NCI-H1436 treated with DMSO at 0.1 percent for 48 hours (cell line): ENCODE results near the gene CRACR2A.

Source experiments
- DNase-seq: peaks from one replicate; lab custom pipeline; 2025; lab: John Stamatoyannopoulos, UW

The CRACR2A gene

DNA sequence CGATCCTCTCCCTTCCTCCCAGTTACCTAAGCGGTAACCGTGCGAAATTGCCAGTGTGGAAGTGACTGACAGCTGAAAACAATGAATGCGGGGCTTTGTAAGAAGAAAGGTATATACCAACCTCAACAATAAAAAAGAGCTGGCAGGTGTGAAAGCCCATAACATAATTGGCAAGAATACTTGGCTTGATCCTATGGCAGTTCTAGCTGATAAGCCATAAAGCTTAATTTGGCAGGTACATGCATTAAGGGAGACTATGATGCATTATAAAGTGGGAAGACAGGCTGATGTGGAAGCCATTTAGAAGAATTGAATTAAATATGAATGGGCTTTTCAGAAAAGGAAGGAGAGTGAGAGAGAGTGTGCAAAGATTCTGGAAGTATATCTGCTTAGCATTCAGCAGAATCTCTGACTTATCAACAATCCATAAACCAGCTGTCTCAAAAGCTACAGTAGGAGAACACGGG is 71.3 kb downstream of the CRACR2A start:
- DNase-seq = peak; percentile 59

DNA sequence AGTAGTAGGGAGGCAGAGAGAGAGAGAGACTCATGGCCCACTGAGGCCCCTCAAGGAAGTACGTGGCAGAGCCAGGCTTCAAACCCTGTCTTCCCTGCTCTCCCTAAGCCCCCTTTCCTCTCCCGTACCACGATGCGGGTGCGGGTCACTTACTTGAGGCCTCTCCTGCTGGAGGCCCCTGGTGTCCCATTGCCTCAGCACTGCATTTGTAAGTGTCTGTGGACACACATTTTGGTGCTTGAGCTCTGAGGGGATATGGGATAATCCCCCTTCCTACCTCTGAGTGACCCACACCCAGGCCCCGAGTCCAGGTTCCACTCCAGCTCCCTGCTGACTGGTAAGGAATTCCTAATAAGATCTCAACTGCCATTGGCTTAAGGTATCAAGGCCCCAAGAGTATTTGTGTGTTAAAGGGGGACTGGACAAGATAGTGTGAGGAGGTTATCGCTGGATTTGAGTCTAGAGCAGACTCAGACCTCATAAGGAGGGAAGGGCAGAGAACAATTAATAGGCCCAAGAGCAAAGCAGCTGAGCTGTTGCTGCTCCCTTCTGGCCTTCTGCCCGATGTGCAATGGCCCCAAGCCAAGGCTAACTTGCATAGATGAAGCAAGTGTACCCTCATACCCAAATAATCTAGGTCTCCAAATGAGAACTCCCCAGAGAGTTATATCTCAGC is 71.9 kb downstream of the CRACR2A start:
- no peak for DNase-seq

DNA sequence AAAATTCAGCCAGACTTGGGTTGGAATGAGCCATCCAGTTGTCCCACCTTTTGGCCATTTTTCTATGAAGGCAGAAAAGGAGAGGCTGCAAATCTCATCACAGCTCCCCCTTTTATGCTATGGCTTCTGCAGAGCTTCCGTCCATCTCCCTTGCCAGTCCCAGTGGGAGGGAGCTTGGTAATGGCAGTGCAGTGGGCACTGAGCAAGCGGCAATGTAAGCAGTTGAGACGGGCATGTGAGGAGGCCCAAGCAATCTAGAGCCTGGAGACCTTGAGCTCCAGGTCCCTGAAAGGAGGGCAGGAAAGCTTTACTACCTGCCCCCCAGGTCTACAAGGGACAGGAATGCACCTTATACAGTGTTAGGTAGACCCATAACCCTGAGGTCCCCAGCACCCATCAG is 73.1 kb downstream of the CRACR2A start:
- DNase-seq = no peak

DNA sequence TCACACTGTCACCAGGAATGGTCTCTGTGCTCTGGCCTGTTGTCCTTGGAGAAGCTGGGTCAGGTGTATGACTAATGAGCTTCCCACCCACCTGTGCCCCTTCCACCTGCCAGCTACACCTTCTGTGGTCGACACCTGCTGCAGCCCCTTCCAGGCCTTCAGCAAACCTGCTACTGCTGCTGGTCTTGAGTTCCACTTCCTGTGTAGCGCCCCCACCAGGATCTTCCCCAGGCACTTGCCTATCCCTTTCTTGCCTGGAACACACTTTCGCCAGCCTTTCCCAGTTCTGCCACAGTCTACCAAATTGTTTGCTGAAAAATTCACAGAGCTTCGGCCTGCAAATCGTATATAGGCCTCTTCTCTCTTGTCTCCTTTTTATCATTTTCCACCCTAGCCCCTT is 75.3 kb downstream of the CRACR2A start:
- no peak for DNase-seq

DNA sequence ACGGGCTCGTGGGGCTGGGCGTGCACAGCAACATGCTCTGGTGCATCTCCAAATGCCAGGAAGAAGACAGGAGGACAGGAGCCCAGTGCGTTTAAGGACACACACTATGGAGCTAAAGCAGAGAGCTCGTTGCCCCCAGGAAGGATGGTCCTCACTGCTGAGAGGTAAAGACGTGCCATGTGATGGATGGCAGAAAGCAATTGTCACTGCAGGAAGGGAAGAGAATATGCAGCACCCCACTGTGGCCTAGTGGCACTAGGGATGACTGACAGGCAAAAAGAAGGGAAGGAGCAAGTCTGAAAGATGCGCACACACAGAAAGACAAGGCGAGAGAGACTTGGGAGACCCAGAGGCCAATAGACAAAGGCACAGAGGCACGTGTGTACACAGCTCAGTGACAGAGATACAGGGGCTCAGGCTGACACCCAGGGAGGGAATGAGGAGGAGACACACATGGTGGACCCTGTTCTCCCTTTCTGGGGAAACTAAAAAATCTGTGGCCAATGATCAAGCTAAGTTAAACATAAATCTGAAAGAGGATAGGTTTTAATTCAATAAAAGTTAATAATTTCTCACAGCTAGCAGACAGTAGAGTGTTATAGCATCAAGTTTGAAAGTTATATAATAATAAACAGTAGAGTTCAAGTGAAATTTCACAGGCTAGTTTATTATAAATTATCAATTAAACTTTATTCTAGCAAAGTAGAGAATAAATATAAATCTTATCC is 78.8 kb downstream of the CRACR2A start:
- DNase-seq = no peak

DNA sequence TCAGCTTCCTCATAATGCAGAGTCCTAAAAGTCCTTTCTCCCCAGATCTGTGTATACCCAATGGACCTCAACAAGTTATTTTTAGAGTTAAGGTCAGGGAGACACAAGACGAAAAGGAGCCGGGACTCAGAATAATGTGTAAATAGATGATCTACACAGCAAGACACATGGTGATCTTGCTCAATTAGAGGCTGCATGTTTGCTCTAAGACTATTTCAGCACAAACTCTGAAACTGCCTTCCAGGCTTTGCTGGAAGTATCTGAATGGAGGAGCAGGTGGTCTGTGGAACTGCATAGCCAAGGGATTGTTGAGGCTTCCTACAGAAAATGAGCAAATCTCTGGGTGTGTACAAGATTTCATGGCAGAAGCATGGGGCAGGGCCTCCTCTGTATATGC is 80.8 kb downstream of the CRACR2A start:
- no peak for DNase-seq

DNA sequence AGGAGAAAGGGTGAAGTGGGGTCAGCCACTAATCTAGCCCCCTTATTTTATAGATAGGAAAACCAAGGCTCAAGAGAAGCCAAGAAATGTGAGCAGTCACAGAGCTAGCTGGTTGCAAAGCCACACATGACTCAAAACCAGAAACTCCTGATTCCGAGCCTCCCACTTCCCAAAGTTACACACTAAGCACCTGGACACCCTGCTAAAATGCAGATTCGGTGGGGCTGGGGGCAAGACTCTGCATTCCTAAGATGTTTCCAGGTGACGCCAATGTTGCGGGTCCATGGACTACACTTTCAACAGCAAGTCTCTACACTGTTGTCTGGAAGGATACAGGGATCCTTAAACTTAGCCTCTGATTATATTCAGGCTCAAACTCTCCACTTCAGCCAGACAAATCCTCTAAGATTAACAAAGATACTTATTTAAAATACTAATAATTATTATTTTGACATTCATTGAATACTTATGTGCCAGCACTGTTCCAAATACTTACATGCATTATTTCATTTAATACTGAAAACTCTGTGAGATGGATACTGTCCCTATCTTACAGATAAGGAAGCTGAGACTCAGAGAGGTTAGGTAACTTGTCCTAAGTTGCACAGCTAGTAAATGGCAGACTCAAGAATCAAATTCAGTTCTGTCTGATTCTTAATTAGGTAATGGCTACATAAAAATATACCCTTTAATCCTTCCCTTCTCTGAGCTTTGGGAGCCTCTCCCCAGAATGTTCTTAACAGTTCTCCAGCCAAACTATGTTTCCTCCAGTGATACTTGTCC is 81.4 kb downstream of the CRACR2A start:
- DNase-seq = no peak

DNA sequence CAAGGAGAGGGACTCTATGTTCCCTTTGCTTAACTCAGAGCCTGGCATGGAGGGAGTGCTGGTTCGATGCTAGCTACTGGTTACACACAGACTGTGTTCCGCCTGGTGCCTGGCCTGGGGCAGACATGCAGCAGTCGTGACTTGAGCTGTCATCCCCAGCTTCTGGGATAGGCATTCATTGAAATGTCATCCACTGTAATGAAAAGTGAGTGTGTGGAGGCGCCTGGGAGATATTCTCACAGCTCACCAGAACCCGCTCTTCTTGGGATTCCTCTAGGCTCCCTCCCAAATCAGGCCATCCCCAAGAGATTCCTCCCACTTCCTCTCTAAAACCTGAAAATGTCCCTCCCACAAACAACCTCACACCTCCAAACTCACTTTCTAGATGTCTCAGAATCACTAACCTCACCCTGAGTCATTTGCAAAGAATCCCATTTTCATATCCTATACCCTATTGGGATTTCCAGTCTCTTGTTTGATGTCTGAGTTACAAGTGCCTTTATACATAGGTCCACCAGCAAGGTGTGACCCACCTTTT is 82.8 kb downstream of the CRACR2A start:
- no peak for DNase-seq

DNA sequence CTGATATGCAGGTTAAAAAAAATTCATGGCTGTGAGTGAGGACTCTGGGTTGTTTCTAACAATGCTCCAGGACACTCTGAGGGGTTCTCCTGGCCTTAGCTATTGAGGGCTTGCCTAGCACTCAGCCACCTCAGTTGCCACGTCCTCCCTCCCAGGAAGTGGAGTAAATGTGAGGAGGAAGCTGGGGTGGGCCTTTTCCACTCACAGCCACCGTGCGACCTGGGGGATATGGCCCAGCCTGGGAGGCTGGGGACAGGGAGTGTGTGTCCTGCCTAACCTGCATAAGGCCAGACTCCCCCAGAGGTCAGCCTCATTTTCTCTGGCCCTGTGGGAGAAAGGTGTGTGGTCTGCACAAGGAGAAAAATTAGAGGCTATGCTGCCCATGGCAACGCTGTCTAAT is 83.3 kb downstream of the CRACR2A start:
- DNase-seq = no peak

DNA sequence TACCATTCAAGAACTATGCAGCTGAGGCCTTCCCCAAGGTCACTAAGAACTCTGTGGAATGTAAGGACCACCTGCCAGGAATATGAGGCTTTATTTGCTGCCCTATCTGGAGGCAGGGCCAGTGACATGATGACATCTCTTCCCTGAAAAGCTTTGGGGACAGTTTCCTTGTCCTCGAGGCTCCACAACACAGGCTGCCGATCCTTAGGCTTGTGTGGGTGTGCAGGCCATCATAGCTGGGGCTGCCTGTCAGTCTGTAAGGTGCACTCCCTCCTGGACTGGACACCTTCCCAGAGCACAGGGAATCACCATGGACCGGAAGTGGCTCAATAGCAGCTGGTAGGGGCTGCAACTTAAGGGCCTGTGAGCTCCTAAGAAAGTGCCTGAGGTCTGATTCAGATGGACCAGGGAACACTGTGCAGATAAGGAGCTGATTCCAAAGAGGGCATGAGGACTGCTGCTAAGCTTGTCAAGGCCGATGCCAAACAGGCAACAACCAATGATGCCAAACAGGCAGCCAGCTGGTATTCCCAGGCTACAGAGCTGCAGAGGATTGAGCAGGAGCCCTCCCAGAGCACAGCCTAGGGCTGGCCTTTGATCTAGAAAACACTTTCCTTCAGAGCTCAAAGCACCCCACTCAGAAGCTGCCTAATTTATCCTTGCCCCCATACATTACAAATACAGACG is 84.3 kb downstream of the CRACR2A start:
- DNase-seq = no peak

DNA sequence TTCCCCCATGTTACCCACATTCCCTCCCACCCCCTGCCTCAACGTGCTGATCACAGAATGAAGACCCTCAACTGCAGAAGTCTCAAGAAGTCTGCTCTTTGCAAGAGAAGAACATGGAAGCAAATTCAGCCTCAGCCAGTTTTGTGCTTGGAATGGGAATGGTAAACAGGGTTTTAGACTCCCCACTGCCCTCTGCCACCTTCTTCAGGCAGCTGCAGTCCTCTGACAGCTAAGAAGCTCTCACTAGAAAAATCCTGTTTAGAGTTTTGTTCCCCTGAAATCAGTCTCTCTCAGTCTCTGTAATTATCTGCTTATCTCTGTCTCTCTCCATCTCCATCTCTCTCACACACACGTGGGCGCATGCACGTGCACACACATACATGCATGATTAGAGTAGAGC is 85.4 kb downstream of the CRACR2A start:
- DNase-seq = no peak

DNA sequence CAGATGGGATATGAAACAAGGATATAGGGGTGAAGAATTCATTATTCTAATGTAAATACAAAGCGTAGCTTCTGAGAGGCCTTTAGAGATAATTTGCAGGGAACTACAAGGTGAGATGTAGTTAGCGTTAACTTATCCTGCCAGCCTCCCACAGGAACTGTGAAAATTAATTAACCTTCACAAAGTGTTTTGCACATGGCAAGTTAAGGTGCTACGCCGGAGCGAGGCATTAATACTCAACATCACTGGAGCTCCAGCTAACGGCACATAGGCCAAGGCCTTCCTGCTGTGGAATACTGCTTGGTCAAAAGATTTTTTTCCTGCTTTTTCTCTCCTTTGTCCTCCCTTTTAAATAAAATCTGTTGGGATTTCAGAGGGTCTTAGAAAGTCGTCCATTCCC is 86.5 kb downstream of the CRACR2A start:
- no peak for DNase-seq

DNA sequence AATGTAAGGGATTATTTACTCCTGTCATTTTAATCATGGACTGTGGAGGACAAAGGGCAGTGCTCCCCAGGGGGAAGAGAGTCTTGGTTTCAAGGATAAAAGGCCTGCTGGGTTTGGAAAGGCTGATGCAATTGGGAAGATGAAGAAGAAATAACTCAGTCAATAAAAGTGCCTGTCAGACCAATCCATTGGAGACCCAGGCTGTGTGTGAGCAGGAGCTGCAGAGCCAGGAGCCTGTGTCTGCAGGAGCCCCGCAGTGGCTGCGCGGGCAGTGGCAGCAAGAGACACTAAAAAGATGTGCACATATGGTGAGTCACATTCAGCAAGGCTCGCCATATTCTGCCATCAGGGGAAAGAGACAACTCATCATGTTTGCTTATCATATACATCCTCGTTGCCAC is 90.4 kb downstream of the CRACR2A start:
- no peak for DNase-seq

DNA sequence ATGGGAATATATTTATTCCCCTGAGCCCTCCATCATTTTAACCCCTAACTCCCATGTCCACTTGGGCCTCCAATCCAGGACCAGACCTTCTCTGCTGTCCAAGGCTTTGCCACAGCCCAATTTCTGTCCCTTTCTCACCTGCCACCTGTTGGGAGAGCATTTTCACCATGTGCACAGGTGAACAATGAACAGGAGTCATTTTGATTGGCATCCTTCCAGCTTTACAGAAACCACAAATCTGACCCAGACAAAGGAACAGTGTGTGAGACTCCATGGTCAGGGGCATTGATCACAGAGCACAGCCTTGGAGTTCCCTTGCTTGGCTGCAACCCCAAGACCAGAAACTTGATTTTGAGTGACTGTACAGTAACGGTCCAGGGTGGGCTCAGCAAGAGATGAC is 91.9 kb downstream of the CRACR2A start:
- no peak for DNase-seq

DNA sequence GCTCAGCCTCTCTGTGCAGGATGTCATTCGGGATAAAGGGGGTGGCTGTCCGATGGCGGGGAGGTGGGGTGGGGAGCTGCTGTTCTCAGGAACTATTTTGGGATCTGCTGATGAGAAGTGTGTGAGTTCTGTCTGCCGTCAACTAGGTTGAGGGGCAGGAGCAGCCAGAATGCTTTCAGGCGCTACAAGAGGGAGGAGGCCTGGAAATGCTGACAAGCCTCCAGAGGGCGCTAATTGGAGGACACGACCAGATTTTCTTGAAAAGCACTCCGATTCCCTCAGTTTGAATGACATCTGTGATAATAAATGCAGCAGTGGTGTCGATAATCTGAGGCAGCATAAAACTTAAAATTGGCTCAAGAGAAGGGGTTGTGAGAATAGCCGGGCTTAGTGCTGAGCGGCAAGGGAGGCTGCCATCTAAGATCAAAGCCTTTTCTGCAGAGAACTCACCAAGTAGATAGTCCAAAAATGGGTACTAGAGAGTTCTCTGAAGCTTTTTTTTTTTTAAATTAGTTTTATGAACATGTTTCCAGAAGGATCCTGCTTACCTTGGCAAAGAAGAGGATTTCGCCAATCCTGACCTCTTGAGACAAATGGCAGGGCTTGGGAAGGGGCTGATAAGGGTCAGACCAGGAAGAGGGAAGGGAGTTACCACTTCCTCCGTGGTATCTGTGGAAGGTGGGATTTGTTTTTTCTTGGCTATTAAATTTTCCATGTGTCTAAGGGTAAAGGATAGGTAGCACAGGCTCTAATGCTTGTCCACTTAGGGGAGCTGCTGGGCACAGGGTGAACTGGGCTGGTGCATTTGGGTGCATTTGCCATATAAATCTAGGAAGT is 94.4 kb downstream of the CRACR2A start:
- DNase-seq = no peak

DNA sequence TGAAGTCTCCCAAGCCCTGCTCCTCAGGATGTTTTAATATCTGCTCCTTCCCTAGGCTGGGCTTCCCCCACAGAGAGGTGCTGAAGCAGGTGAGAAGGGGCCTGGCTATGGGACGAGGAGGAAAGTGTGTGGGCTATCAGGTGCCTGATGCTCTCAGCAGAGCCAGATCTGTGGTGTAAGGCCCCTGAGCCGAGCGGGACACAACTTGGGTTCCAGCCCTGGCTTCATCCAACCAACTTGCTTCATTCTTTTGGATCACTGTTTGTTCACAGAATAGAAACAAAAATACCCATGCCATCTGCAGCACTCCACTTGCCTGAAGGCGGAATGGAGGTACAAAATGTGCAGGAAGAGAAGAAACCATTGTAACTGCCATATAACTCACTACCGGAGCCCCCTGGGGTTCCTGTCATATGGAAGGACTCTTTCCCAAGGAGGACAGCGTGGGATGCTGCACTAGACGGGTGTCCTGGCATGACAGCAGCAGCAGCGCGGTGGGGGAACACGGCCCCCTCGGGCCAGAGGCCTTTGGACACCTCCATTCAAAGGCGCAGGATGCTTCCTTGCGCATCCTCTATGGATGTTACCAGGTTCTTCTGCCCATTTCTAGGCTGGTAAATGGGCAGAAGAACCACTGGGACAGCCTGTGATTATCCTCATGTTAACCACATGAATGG is 95.8 kb downstream of the CRACR2A start:
- no peak for DNase-seq

DNA sequence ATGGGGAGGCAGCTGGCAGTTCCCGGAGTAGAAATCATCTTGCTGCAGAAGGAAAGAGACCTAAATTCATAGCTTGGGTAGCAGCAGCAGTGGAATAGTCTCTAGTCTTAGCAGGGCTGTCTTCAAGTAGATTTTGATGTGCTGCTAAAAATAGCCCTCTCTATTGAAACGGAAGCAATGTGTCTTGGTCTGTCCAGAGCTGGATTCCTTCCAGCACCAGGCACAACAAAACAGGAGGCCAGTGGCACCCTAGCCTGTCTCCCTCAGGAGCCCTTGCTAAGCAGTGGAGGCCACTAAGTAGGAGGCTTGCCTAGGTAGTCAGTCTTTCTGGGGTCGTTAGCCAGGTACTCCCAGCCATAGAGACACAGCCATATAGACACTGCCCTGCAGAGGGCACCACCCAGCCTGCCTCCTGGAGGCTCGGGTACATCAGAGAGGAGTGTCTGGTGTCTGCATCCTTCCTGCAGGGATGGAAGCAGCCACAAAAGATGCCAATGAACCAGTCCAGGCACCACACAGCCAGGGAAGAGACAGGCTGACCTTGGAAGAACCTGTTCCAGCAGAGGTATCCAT is 97.5 kb downstream of the CRACR2A start:
- no peak for DNase-seq

DNA sequence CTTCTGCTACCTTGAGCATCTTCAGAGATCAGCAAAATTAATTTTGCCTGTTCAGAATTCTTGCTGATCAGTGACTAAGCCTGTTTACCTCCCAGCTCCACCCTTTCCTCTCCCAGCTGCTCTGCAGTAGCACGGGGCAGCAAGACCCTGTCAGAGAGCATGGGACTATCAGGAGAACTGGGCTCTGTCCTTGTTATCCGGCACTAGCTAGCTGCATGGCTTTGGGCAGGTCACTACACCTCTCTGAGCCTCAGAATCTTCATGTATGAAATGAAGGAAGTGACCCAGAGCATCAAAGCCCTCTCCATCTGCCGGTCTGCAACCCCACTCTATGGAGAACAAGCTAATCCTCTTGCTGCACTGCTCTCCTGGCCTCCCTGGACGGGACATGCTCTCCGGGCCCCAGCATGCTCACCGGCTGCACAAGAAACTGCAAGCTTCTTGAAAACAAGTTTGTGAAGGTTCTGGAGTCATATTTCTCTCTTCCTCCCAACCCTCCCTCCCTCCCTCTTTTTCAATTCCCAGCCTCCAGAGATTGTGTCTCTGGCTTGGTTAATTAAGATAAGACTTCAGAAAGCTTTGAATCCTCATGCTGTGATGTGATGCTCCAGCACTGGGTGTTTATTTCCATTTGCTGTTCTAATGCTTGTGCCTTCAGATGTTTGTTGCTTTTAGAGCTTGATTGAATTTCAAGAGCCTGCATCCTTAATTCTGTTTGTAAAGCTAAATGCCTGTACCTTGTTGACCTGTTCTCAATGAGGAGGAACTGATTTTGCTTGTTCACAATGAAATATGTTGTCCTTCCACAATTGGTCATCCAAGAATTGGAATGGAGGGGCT is 101.1 kb downstream of the CRACR2A start:
- no peak for DNase-seq

DNA sequence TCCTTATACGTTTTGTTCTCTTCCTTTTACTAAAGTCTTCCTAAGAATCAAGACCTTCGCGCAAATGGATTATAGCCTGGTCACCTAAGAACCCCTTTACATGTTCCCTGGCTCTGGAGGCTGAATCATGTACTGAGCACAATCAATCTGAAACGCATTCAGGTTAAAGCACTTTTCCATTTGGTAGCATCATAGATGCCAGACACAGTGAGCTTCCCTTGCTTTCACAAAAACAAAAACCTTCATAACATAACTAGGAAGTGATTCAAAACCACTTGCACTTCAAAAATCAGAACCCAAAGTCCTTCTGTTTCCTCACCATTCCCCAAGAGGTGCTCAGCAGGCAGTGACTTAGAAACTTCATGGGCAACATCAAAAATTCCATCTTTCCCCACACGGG is 105.4 kb downstream of the CRACR2A start:
- no peak for DNase-seq
